K562 (cell line): ENCODE results near the gene XYLB. TPM values are rescaled to one million over a fixed set of nuclear protein-coding genes. Genes with fewer than 3 reads are reported as not detected.

Experiments used
- ATAC-seq: fragments of 200-7000 bp; cut with Tn5 transposase; 3 replicates; pipeline ENCODE4 v1.9.1; 2020; ENCODE audit warnings: moderate library complexity
- BruUV-seq: library from RNA; stranded (reverse); fragments of 400-500 nt; replicated peaks from 2 replicates; lab custom pipeline; 2021; lab: Mats Ljungman, UMichigan
- CTCF ChIA-PET: fragments of 300-600 bp; formaldehyde crosslinking; extraction: SDS; loops from one replicate; lab custom pipeline; 2021; ENCODE audit warnings: low intra/inter-chr PET ratio; lab: Yijun Ruan, JAX
- POLR2A ChIA-PET: fragments of 300-600, 350-650 bp; sonication (Branson Sonifier 250); formaldehyde crosslinking; extraction: SDS; loops from one replicate; lab custom pipeline; 2021; ENCODE audit warnings: antibody characterized with exemption, inconsistent platforms; lab: Yijun Ruan, JAX
- DNase-seq, 4 experiments: peaks; one replicate each; pipeline versions ENCODE4 v3.0.0 to v3.0.0-alpha.2; 2011 to 2018; ENCODE audit warnings: low spot score in 3 of 4, mixed read lengths in 3 of 4; ENCODE audit errors: extremely low read depth in 1 of 4
- FAIRE-seq: peaks from 2 replicates; lab custom pipeline; 2011; peaks lifted over from hg19 to GRCh38; lab: Jason Lieb, UNC
- H2AFZ ChIP-seq: 2 replicates; pipeline ENCODE4 v1.6.0; 2011; ENCODE audit warnings: low read depth, low read length, control low read depth, inconsistent platforms
- H3K27ac ChIP-seq: fragments of 200-600 bp; 3 replicates; pipeline ENCODE4 v1.8.0; 2011; ENCODE audit warnings: low read depth, mild to moderate bottlenecking, control low read depth, inconsistent platforms, low read length, moderate library complexity, mixed read lengths; ENCODE audit errors: extremely low read depth
- H3K27me3 ChIP-seq, 2 experiments: fragments of 300-600 bp in 1 of 2; 2 replicates in 1 of 2; 3 replicates in 1 of 2; pipeline versions ENCODE4 v1.6.0 to v1.8.0; 2011; ENCODE audit warnings: inconsistent platforms in 2 of 2, low read length in 2 of 2, mild to moderate bottlenecking in 1 of 2, mixed read lengths in 1 of 2, moderate library complexity in 1 of 2; ENCODE audit not compliant: control insufficient read depth in 2 of 2, insufficient read depth in 2 of 2
- H3K36me3 ChIP-seq: fragments of 300-600 bp; 3 replicates; pipeline ENCODE4 v1.8.0; 2011; ENCODE audit warnings: mild to moderate bottlenecking, low read length, inconsistent platforms; ENCODE audit not compliant: control insufficient read depth, insufficient read depth
- H3K4me1 ChIP-seq, 2 experiments: fragments of 200-600 bp in 1 of 2; replicated peaks in 1 of 2; 2 replicates in 1 of 2; 3 replicates in 1 of 2; pipeline versions ENCODE4 v1.5.1 to v1.8.0; 2011; ENCODE audit warnings: inconsistent platforms in 2 of 2, low read length in 2 of 2, mild to moderate bottlenecking in 1 of 2, mixed read lengths in 1 of 2, moderate library complexity in 1 of 2; ENCODE audit not compliant: control insufficient read depth in 2 of 2, insufficient read depth in 2 of 2
- H3K4me2 ChIP-seq: 2 replicates; pipeline ENCODE4 v1.6.1; 2011; ENCODE audit warnings: low read length, control low read depth, inconsistent platforms, mixed read lengths; ENCODE audit not compliant: insufficient read depth
- H3K4me3 ChIP-seq: fragments of 200-600 bp; sonication (generic), shearing (Covaris generic); 2 replicates; pipeline ENCODE4 v1.5.1; 2016; ENCODE audit warnings: control low read depth, inconsistent platforms
- H3K79me2 ChIP-seq: fragments of 200-600 bp; 3 replicates; pipeline ENCODE4 v1.8.0; 2011; ENCODE audit warnings: low read length, inconsistent platforms; ENCODE audit not compliant: control insufficient read depth, insufficient read depth
- H3K9ac ChIP-seq, 2 experiments: 2 replicates each; pipeline versions ENCODE4 v1.6.0 to v1.6.1; 2011; ENCODE audit warnings: low read depth in 2 of 2, low read length in 2 of 2, control low read depth in 1 of 2, inconsistent platforms in 1 of 2, mild to moderate bottlenecking in 1 of 2, mixed read lengths in 1 of 2; ENCODE audit not compliant: insufficient read depth in 1 of 2
- H3K9me1 ChIP-seq: one replicate; pipeline ENCODE4 v1.6.0; 2011; ENCODE audit warnings: inconsistent platforms, mild to moderate bottlenecking, low read length, moderate library complexity; ENCODE audit not compliant: control insufficient read depth, insufficient read depth
- H3K9me3 ChIP-seq: replicated peaks from 2 replicates; pipeline ENCODE4 v1.5.1; 2011; ENCODE audit warnings: low read depth, low read length, inconsistent platforms; ENCODE audit not compliant: control insufficient read depth, insufficient read depth
- H4K20me1 ChIP-seq: replicated peaks from 2 replicates; pipeline ENCODE4 v1.6.1; 2011; ENCODE audit warnings: low read length, inconsistent platforms, mixed read lengths; ENCODE audit not compliant: control insufficient read depth, insufficient read depth
- C11orf30 ChIP-seq: fragments of 450-650 bp; IDR thresholded peaks from 2 replicates; pipeline ENCODE4 v1.6.1; 2016; ENCODE audit warnings: low read depth, mild to moderate bottlenecking
- FOXM1 ChIP-seq, 2 experiments: fragments of 450-650 bp in 1 of 2; sonication (generic) in 1 of 2; formaldehyde crosslinking in 1 of 2; IDR thresholded peaks; 2 replicates each; pipeline versions ENCODE4 v1.6.1 to v1.9.0; 2017 to 2022; ENCODE audit warnings: low read depth in 2 of 2, mild to moderate bottlenecking in 2 of 2, missing genetic modification reagents in 1 of 2, moderate library complexity in 1 of 2
- HLTF ChIP-seq: fragments of 450-650 bp; IDR thresholded peaks from 2 replicates; pipeline ENCODE4 v1.6.1; 2016
- JUN ChIP-seq, 2 experiments: sonication (generic) in 1 of 2; formaldehyde crosslinking in 1 of 2; IDR thresholded peaks; 2 replicates each; pipeline versions ENCODE4 v1.6.1 to v1.8.0; 2012 to 2022; ENCODE audit warnings: borderline replicate concordance in 2 of 2, mild to moderate bottlenecking in 2 of 2, improper control_type of control experiment in 1 of 2, low read depth in 1 of 2, low read length in 1 of 2, missing genetic modification reagents in 1 of 2
- MAFF ChIP-seq: IDR thresholded peaks from 2 replicates; pipeline ENCODE4 v1.6.1; 2012; ENCODE audit warnings: low read length, improper control_type of control experiment
- MAFG ChIP-seq: fragments of 450-650 bp; conservative IDR thresholded peaks from 2 replicates; pipeline ENCODE4 v1.6.1; 2016; ENCODE audit warnings: missing genetic modification characterization, missing compliant biosample characterization
- MAFK ChIP-seq: IDR thresholded peaks from 2 replicates; pipeline ENCODE4 v1.6.1; 2011; ENCODE audit warnings: low read length, improper control_type of control experiment
- MEF2D ChIP-seq: conservative IDR thresholded peaks from 2 replicates; pipeline ENCODE4 v1.6.1; 2016; ENCODE audit warnings: low read depth, missing genetic modification characterization, missing compliant biosample characterization
- NRF1 ChIP-seq, 2 experiments: fragments of 450-650 bp; IDR thresholded peaks in 1 of 2; conservative IDR thresholded peaks in 1 of 2; 2 replicates each; pipeline ENCODE4 v1.6.1; 2014; ENCODE audit warnings: mild to moderate bottlenecking in 2 of 2
- RUNX1 ChIP-seq: sonication (generic); IDR thresholded peaks from 2 replicates; pipeline ENCODE4 v1.6.1; 2016; ENCODE audit warnings: antibody characterized with exemption, low read depth
- ZNF316 ChIP-seq: fragments of 450-650 bp; IDR thresholded peaks from 2 replicates; pipeline ENCODE4 v1.6.1; 2016
- WGBS: fragments of 100-300 bp; shearing (Covaris generic); methylation state at CpG from one replicate; pipeline ENCODE4 v1.1.6; 2016; ENCODE audit warnings: low coverage, mixed read lengths; ENCODE audit not compliant: insufficient coverage; ENCODE audit errors: missing lambda C conversion rate; 5-methylcytosine and 5-hydroxymethylcytosine counted together
- in situ Hi-C: fragments of 300-500 bp; cut with MboI; formaldehyde crosslinking; loops from 4 replicates; pipeline ENCODE4 v1.15.0; 2018; ENCODE audit warnings: inconsistent platforms, mixed read lengths
- intact Hi-C: fragments of 100-400 bp; cut with micrococcal nuclease; formaldehyde crosslinking; loops from 2 replicates; pipeline ENCODE4 v1.14.2; 2022
- polyA plus RNA-seq, 8 experiments: library from polyadenylated mRNA; depleted of rRNA in 4 of 8; stranded (reverse) in 5 of 8; unstranded in 3 of 8; fragments of >200 nt; fragmentation: Nextera tagmentation in 2 of 8; fragmentation: Illumina TruSeq in 1 of 8; extraction: Ambion mirVana in 2 of 8; extraction: Trizol in 1 of 8; gene quantifications; 2 replicates each; pipeline versions ENCODE4 v1.2.1 to v1.2.3, GENCODE V29; 2011 to 2014; ENCODE audit warnings: inconsistent platforms in 1 of 8, missing spikeins in 1 of 8
- total RNA-seq, 7 experiments: library from RNA; depleted of rRNA in 6 of 7; stranded (reverse); fragments of >200 nt in 6 of 7; fragmentation: Illumina TruSeq in 2 of 7; extraction: Trizol in 2 of 7; gene quantifications; 2 replicates each; pipeline versions ENCODE4 v1.2.1 to v1.2.3, GENCODE V29; 2011 to 2021; ENCODE audit warnings: low replicate concordance in 1 of 7

The XYLB gene
- total and polyA plus RNA-seq, 9 of the 15 experiments (the other 6 are each of a cell fraction or from before 2014, with no cell fraction given): 4.0 to 20.2 (median 13.2) TPM

- H3K36me3 ChIP-seq: no peaks in the 10 kb centered on the region
- POLR2A ChIA-PET: interaction anchor here (0.6 to 1.3 kb wide), 3 partner anchors 14 to 182 kb away, joined by 3 to 4 read pairs (median 3); partner anchors contain the start of gene ACAA1
- H3K9me3 ChIP-seq: no peaks in the 10 kb centered on the region
- DNase-seq (no peak), FAIRE-seq (no peak), ATAC-seq (no peak)
- H3K27ac ChIP-seq: no peak overlapping the region
- no TSS peak for BruUV-seq
- H3K4me3 ChIP-seq: no peak overlapping the region
- no peaks in the 10 kb centered on the region for H4K20me1 ChIP-seq
- no peak overlapping the region for H3K4me2 ChIP-seq
- intact Hi-C loops: no loop called here
- H3K27me3 ChIP-seq: peaks cover 12 to 61% of the 10 kb centered on the region in 2 experiments; a peak in 4 of 5 replicates
- H3K4me1 ChIP-seq: peaks cover 0 to 5% of the 10 kb centered on the region in 2 experiments; a peak in 2 of 5 replicates
- H3K9ac ChIP-seq: no peak overlapping the region
- no peak overlapping the region for H2AFZ ChIP-seq
- no peaks in the 10 kb centered on the region for H3K79me2 ChIP-seq
- no peaks in the 10 kb centered on the region for H3K9me1 ChIP-seq
- CTCF ChIA-PET: no interaction called here
- no peak for TF ChIP-seq RUNX1
- peak; percentile 84 for TF ChIP-seq C11orf30
- TF ChIP-seq MEF2D: no peak
- no peak for TF ChIP-seq FOXM1 (IDR thresholded peaks at IDR 0.05; ENCODE audit: low read depth)
- no peak for TF ChIP-seq FOXM1 (CRISPR knock-in tag; IDR thresholded peaks at IDR 0.05; ENCODE audit: low read depth)
- TF ChIP-seq JUN (IDR thresholded peaks at IDR 0.05; ENCODE audit: borderline replicate concordance, low read depth, low read length): no peak
- TF ChIP-seq JUN (CRISPR knock-in tag; IDR thresholded peaks at IDR 0.05; ENCODE audit: borderline replicate concordance): no peak
- peak; percentile 7 to 51; a peak in 3 of 4 replicates for TF ChIP-seq NRF1 (conservative IDR thresholded peaks at IDR 0.05 in 1 of 2, IDR thresholded peaks at IDR 0.05 in 1 of 2)
- TF ChIP-seq MAFK: peak; percentile 78
- peak; percentile 92 for TF ChIP-seq ZNF316
- TF ChIP-seq MAFG (tag): peak; percentile 85
- TF ChIP-seq MAFF: peak; percentile 78
- TF ChIP-seq HLTF: no peak
- TF ChIP-seq, all 486 proteins: peak for 6
- WGBS: 6% methylated on average over 8 of the region's 8 CpGs
- in situ Hi-C loops: no loop called here
Measured at GRCh38 chr3:38318766-38319671, 27.6 kb upstream of the XYLB start.
